GM12874 (cell line): ENCODE results near the gene GIGYF2.

Source experiments
- CTCF ChIP-seq: IDR thresholded peaks from 2 replicates; pipeline ENCODE4 v1.5.1; 2011; ENCODE audit warnings: low read depth, mild to moderate bottlenecking, control low read depth, low read length, moderate library complexity; ENCODE audit not compliant: insufficient read depth

Gene GIGYF2

DNA sequence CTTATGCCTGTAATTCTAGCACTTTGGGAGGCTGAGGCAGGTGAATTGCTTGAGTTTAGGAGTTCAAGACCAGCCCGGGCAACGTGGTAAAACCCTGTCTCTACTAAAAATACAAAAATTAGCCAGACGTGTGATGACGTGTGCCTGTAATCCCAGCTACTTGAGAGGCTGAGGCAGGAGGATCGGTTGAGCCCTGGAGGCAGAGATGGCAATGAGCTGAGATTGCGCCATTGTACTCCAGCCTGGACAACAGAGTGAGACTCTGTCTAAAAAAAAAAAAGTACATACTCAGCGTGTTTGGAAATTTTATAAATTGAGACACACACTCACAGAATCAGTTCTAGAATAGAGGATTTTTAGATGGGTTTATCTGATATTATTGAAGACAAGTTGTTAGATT lies 17.1 kb upstream of the GIGYF2 start:
- no peak for TF ChIP-seq CTCF

DNA sequence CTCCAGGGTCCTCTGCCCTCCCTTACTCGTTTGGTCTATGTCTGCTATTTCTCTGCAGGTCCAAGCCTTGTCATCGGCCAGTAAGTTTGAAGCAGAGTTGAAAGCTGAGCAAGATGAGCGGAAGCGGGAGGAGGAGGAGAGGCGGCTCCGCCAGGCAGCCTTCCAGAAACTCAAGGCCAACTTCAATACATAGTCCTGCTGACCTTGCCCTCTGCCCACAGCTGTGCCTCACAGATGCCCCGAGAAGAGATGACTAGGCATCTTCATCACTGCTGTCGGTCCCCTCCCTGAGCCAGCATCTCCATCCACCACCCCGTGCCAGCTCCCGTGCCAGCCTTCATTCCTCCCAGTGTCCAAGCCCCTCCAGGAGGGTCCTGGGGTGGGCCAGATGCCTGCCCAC lies 15.6 kb upstream of the GIGYF2 start:
- no peak for TF ChIP-seq CTCF

- TF ChIP-seq CTCF: no peak
These were observed 13.8 kb upstream of the GIGYF2 start for GRCh38 chr2:232683368-232683767.

DNA sequence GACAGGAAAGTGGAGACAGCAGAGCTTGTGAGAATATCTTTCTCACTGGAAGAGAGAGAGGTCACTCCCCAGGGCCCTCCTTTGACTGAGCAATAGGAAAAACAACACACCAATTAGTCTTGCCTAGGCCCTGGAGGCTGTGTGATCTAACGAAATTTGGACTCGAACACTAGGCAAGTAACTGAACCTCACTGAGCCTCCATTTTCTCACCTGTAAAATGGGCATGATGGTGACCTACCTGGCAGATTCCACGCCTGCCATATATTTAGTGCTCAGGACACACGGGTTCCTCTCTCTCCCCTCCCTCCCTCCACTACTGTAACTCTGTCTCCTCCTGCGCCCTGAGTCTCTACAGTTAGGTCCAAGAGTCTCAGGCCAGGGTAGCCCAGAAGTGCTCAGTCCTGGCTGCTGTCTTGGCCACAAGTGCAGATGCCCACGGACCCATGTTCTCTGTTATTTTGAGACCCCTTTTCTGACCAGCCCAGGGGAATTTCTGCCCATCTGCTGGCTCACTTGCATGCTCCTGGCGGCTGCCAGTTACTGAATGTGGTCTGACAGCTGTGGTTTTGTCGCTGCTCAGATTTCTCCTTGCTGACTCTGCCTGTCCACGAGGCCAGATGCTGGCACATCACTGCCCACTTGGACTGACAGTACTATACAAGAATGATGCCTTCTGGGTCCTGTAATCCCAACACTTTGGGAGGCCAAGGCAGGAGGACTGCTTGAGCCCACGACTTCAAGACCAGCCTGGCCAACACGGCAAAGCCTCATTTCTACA lies 9.6 kb upstream of the GIGYF2 start:
- no peak for TF ChIP-seq CTCF

DNA sequence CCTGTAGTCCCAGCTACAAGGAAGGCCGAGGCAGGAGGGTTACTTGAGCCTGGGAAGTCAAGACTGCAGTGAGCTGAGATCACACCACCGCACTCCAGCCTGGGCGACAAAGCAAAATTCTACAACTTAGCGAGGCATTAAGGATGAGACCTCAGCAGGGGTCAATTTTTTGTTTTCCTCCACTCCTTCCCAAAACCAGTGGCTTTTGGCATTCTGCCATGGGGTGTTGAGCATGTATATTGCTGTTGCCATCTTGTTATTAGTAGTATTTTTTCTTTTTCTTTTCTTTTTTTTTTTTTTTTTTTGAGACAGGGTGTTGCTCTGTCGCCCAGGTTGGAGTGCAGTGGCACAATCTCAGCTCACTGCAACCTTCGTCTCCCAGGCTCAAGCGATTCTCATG lies 8.9 kb upstream of the GIGYF2 start:
- no peak for TF ChIP-seq CTCF

DNA sequence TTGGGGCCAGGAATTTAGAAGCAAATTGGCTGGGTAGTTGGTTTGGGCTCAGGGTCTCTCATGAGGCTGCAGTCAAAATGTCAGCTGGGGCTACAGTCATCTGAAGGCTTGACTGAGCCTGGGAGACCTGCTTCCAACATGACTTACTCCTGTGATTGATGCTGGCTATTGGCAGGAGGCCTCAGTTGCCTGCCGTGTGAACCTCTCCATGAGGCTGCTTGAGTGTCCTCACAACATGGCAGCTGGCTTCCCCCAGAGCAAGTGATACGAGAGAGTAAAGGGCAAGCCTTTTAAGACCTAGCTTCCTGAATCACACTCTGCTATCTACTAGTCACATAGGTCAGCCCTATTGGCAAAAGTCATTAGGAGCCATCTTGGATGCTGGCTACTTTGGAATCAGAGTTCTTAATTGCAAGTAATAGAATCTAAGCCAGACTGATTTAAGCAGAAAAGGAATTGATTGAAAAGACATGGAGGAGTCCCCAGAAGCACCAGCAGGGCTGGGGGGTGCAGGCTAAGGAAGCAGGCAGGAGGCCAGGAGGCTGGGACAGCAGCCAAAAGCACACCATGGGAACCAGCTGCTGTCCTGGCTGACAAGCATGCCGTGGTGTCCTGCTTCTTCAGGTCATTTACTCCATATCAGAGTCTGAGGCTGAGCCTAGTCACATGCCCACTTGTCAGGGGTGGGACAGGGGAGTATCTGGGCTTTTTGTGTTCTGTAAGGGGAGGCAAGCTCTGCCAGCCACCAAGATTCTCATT lies 7.8 kb upstream of the GIGYF2 start:
- no peak for TF ChIP-seq CTCF

GRCh38 chr2:232693344-232693743 lies 3.8 kb upstream of the GIGYF2 start:
- no peak for TF ChIP-seq CTCF
